SK-N-SH (cell line): Measurements from ENCODE around the gene PKIB. TPM values are rescaled to one million over a fixed set of nuclear protein-coding genes. Genes with fewer than 3 reads are reported as not detected.

Experiments
- CTCF ChIA-PET: fragments of 300-600, 350-600 bp; formaldehyde crosslinking; extraction: SDS; loops from one replicate; lab custom pipeline; 2021; lab: Yijun Ruan, JAX
- POLR2A ChIA-PET: fragments of 350-600 bp; sonication (Branson Sonifier 250); formaldehyde crosslinking; extraction: SDS; loops from one replicate; lab custom pipeline; 2020; ENCODE audit warnings: antibody characterized with exemption, inconsistent platforms; lab: Yijun Ruan, JAX
- DNase-seq: peaks from one replicate; pipeline ENCODE4 v3.0.0; 2012
- H2AFZ ChIP-seq: fragments of 200-600 bp; sonication (generic); 2 replicates; pipeline ENCODE4 v1.8.1; 2016; ENCODE audit warnings: antibody characterized with exemption, mild to moderate bottlenecking, low read depth
- H3F3A ChIP-seq: fragments of 200-600 bp; sonication (generic); replicated peaks from 2 replicates; pipeline ENCODE3; 2016; ENCODE audit warnings: antibody characterized with exemption, mild to moderate bottlenecking; ENCODE audit not compliant: insufficient read depth
- H3K27ac ChIP-seq, 2 experiments: fragments of 200-500 bp in 1 of 2; fragments of 200-600 bp in 1 of 2; sonication (Bioruptor generic) in 1 of 2; sonication (generic), shearing (Covaris generic) in 1 of 2; 2 replicates each; pipeline versions ENCODE4 v1.5.1 to v1.6.1; 2014 to 2016; ENCODE audit warnings: low read depth in 2 of 2, inconsistent platforms in 1 of 2, low read length in 1 of 2, mild to moderate bottlenecking in 1 of 2, mixed read lengths in 1 of 2
- H3K27me3 ChIP-seq: fragments of 200-600 bp; sonication (generic), shearing (Covaris generic); 2 replicates; pipeline ENCODE4 v1.6.1; 2016; ENCODE audit warnings: mixed run types; ENCODE audit not compliant: insufficient read depth
- H3K36me3 ChIP-seq, 2 experiments: fragments of 200-500 bp in 1 of 2; fragments of 200-600 bp in 1 of 2; sonication (Bioruptor generic) in 1 of 2; sonication (generic) in 1 of 2; replicated peaks in 1 of 2; 2 replicates each; pipeline versions ENCODE3 to v1.5.1; 2014 to 2016; ENCODE audit warnings: low read length in 1 of 2, mild to moderate bottlenecking in 1 of 2; ENCODE audit not compliant: insufficient read depth in 2 of 2, control insufficient read depth in 1 of 2
- H3K4me1 ChIP-seq, 2 experiments: fragments of 200-500 bp in 1 of 2; fragments of 200-600 bp in 1 of 2; sonication (Bioruptor generic) in 1 of 2; sonication (generic), shearing (Covaris generic) in 1 of 2; 2 replicates each; pipeline versions ENCODE4 v1.5.1 to v1.6.1; 2014 to 2016; ENCODE audit warnings: low read depth in 1 of 2, low read length in 1 of 2, mixed run types in 1 of 2; ENCODE audit not compliant: insufficient read depth in 2 of 2, control insufficient read depth in 1 of 2
- H3K4me2 ChIP-seq: fragments of 200-600 bp; sonication (generic), shearing (Covaris generic); 2 replicates; pipeline ENCODE4 v1.6.1; 2017; ENCODE audit warnings: mixed run types
- H3K4me3 ChIP-seq, 2 experiments: fragments of 200-500 bp in 1 of 2; fragments of 200-600 bp in 1 of 2; sonication (Bioruptor generic) in 1 of 2; sonication (generic), shearing (Covaris generic) in 1 of 2; 2 replicates each; pipeline versions ENCODE4 v1.5.1 to v1.8.1; 2014 to 2016; ENCODE audit warnings: low read depth in 2 of 2, inconsistent platforms in 1 of 2, low read length in 1 of 2, mild to moderate bottlenecking in 1 of 2, mixed read lengths in 1 of 2, moderate library complexity in 1 of 2
- H3K79me2 ChIP-seq: fragments of 200-600 bp; sonication (generic); 2 replicates; pipeline ENCODE4 v1.8.1; 2017; ENCODE audit warnings: mild to moderate bottlenecking; ENCODE audit not compliant: insufficient read depth
- H3K9ac ChIP-seq: fragments of 200-600 bp; sonication (generic); 2 replicates; pipeline ENCODE4 v1.6.1; 2017; ENCODE audit warnings: mixed run types
- H3K9me2 ChIP-seq: fragments of 200-600 bp; sonication (generic); 2 replicates; pipeline ENCODE4 v1.6.1; 2017; ENCODE audit warnings: mixed run types
- H3K9me3 ChIP-seq: fragments of 200-600 bp; sonication (generic); 2 replicates; pipeline ENCODE4 v1.6.1; 2017; ENCODE audit warnings: mixed run types, mild to moderate bottlenecking, moderate library complexity
- H4K20me1 ChIP-seq: fragments of 200-600 bp; sonication (generic); 2 replicates; pipeline ENCODE4 v1.6.1; 2017; ENCODE audit warnings: mild to moderate bottlenecking, mixed run types; ENCODE audit not compliant: insufficient read depth
- GATA2 ChIP-seq: sonication (generic); formaldehyde crosslinking; IDR thresholded peaks from 2 replicates; pipeline ENCODE4 v1.5.0; 2020; ENCODE audit warnings: mild to moderate bottlenecking, missing genetic modification reagents
- MEF2A ChIP-seq: IDR thresholded peaks from 2 replicates; pipeline ENCODE4 v1.4.0; 2012; ENCODE audit warnings: low read depth, borderline replicate concordance
- MXI1 ChIP-seq: IDR thresholded peaks from 2 replicates; pipeline ENCODE4 v1.6.1; 2012; ENCODE audit warnings: mild to moderate bottlenecking, low read depth, low read length, improper control_type of control experiment
- REST ChIP-seq: IDR thresholded peaks from 2 replicates; pipeline ENCODE4 v1.6.1; 2012; ENCODE audit warnings: mild to moderate bottlenecking, low read depth, low read length, moderate library complexity
- SIN3A ChIP-seq: IDR thresholded peaks from 2 replicates; pipeline ENCODE4 v1.6.1; 2012; ENCODE audit warnings: low read depth, mild to moderate bottlenecking, low read length, moderate library complexity, borderline replicate concordance
- TCF12 ChIP-seq: IDR thresholded peaks from 2 replicates; pipeline ENCODE4 v1.4.0; 2012
- WGBS: methylation state at CpG from one replicate; pipeline ENCODE4 v1.1.6; 2017; ENCODE audit warnings: low lambda C conversion rate; 5-methylcytosine and 5-hydroxymethylcytosine counted together
- polyA plus RNA-seq, 3 experiments: library from polyadenylated mRNA; depleted of rRNA; stranded (reverse); fragments of >200 nt; gene quantifications; 2 replicates each; pipeline ENCODE4 v1.2.3, GENCODE V29; 2012
- TF ChIP-seq, protein P1 (sequence below): IDR thresholded peaks from 2 replicates; pipeline ENCODE4 v1.4.0; 2012; ENCODE audit warnings: low read depth
- TF ChIP-seq, protein P2 (sequence below): fragments of 200-600 bp; sonication (generic); IDR thresholded peaks from 2 replicates; pipeline ENCODE4 v1.6.1; 2017; ENCODE audit warnings: antibody characterized with exemption, mild to moderate bottlenecking, moderate library complexity

Gene PKIB
- polyA plus RNA-seq, 1 of the 3 experiments (the other 2 are of a cell fraction): 0.30 TPM

DNA sequence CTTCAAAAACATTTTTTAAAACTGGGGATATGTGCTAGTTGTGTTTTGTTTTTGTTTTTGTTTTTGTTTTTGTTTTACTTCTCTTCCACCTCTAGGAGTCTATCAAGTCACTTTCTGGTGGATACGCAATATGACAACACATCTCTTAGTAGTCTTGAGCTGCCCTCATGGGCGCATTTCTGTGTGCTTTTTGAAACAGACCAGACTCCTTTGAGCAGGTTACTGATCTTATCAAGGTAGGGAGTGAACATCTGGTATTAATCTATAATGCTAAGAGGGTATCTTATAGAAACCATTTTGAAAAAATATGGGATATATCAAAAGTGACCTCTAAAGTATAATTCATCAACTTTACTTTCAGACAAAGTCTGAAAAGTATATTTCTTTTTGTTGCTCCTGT lies 56.2 kb downstream of the PKIB start:
- no peak overlapping the region for H3K4me3 ChIP-seq
- no peaks in the 10 kb centered on the region for H3K4me1 ChIP-seq
- no peaks in the 10 kb centered on the region for H4K20me1 ChIP-seq
- H3K9me3 ChIP-seq: no peaks in the 10 kb centered on the region
- H3K27me3 ChIP-seq: no peaks in the 10 kb centered on the region
- no peak overlapping the region for H2AFZ ChIP-seq
- CTCF ChIA-PET: no interaction called here
- peak; percentile 32 for DNase-seq
- no peak overlapping the region for H3K9ac ChIP-seq
- 50% methylated on average over 2 of the region's 2 CpGs for WGBS
- peak; percentile 54; the same call in 1 of the 2 replicates for TF ChIP-seq TCF12
- TF ChIP-seq GATA2 (CRISPR knock-in tag): peak; percentile 36; the same call in 1 of the 2 replicates
- TF ChIP-seq, protein P1, sequence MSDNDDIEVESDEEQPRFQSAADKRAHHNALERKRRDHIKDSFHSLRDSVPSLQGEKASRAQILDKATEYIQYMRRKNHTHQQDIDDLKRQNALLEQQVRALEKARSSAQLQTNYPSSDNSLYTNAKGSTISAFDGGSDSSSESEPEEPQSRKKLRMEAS: no peak
- TF ChIP-seq MEF2A: no peak
- POLR2A ChIA-PET: no interaction called here
- no peaks in the 10 kb centered on the region for H3K9me2 ChIP-seq
- H3K4me2 ChIP-seq: no peak overlapping the region
- no peak overlapping the region for H3K27ac ChIP-seq
- H3K79me2 ChIP-seq: no peaks in the 10 kb centered on the region
- no peaks in the 10 kb centered on the region for H3F3A ChIP-seq
- no peaks in the 10 kb centered on the region for H3K36me3 ChIP-seq

DNA sequence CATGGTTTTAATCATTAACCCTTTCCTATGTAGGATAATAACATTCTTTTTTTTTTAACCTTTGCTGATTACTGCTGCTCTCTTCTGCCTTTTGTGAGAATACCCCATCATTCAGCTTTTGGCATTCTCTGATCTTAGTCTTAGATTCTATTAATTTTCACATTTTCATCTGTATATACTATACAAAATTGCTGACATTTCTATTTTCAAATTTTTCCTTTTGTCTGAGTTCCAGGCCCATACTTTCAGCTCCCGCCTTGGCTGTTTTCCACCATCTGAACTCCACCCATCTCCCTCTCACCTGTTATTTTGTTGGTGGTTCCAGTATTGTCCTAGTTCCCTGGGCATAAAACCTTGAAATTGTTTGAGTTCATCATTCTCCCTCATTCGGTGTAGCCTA lies 59.2 kb downstream of the PKIB start:
- TF ChIP-seq SIN3A: no peak
- TF ChIP-seq, protein P2, sequence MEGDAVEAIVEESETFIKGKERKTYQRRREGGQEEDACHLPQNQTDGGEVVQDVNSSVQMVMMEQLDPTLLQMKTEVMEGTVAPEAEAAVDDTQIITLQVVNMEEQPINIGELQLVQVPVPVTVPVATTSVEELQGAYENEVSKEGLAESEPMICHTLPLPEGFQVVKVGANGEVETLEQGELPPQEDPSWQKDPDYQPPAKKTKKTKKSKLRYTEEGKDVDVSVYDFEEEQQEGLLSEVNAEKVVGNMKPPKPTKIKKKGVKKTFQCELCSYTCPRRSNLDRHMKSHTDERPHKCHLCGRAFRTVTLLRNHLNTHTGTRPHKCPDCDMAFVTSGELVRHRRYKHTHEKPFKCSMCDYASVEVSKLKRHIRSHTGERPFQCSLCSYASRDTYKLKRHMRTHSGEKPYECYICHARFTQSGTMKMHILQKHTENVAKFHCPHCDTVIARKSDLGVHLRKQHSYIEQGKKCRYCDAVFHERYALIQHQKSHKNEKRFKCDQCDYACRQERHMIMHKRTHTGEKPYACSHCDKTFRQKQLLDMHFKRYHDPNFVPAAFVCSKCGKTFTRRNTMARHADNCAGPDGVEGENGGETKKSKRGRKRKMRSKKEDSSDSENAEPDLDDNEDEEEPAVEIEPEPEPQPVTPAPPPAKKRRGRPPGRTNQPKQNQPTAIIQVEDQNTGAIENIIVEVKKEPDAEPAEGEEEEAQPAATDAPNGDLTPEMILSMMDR: no peak
- no peak for TF ChIP-seq GATA2 (CRISPR knock-in tag)
- no peak for TF ChIP-seq MXI1
- no peak for TF ChIP-seq REST
- Histone ChIP-seq H3K4me2 (no peak overlapping the region), H4K20me1 (no peaks in the 10 kb centered on the region), H3K4me1 (no peaks in the 10 kb centered on the region), H3K9ac (no peak overlapping the region), H3K9me2 (no peaks in the 10 kb centered on the region), H3K9me3 (no peaks in the 10 kb centered on the region), H3F3A (no peaks in the 10 kb centered on the region), H3K27me3 (peaks cover 5% of the 10 kb centered on the region; the same call in 1 of the 2 replicates), H3K79me2 (no peaks in the 10 kb centered on the region), H3K27ac (no peak overlapping the region), H3K36me3 (no peaks in the 10 kb centered on the region), H3K4me3 (no peak overlapping the region), H2AFZ (no peak overlapping the region)
- 26% methylated on average over 2 of the region's 2 CpGs for WGBS
- DNase-seq: no peak
- ChIA-PET CTCF (no interaction called here), POLR2A (no interaction called here)
